NB4 (cell line): ENCODE results near the gene TCOF1.

Source experiments
- MYC ChIP-seq: IDR thresholded peaks from 2 replicates; pipeline ENCODE4 v1.6.1; 2011; ENCODE audit warnings: low read depth, low read length
- POLR2A ChIP-seq: IDR thresholded peaks from 2 replicates; pipeline ENCODE4 v1.6.1; 2011; ENCODE audit warnings: mild to moderate bottlenecking; ENCODE audit not compliant: insufficient read length; ENCODE audit errors: extremely low read depth
- TF ChIP-seq, protein P1 (sequence below): IDR thresholded peaks from one replicate; pipeline ENCODE4 v1.5.1; 2012; ENCODE audit warnings: low read depth, low read length
- TF ChIP-seq, protein P2 (sequence below): IDR thresholded peaks from 2 replicates; pipeline ENCODE4 v1.6.1; 2011; ENCODE audit warnings: low read depth, low read length

DNA sequence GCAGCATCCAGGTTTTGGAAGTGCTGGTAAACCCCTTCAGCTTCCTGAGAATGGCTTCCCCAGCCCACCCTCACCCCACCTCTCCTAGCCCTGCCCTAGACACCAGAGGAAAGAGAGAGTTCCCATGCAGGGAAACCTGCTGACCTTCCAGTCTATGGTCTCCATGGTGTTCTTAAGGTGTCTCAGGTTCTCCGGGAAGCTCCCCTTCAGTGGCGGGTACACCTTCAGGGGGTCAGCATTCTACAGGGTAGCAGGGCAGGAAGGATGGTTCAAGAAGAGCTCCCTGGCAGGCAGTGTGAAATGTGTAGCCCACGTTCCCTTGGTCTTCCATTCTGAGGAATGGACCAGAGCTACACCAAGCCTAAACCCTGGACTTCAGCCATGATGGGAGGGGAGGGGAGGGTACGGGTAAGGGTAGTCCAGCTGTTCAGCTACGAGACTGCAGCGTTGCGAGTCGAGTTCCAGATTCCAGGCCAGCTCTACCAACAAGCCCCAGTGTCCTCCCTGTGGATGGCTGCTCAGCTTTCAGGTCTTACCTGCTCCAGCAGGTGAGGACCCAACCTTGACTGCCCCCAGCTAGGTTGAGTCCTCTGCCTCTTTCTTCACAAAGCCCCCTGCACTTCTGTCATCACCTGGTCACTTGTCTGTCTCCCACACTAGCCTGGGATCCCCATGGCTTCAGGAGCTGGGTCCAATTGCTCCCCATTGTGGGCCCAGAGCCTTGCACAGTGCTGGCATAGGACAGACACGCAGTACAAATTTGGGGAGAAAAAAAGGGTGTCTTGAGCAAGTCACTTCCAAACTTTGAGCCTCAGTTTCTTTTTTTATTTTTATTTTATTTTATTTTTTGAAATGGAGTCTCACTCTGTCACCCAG is 47.7 kb downstream of the TCOF1 start:
- TF ChIP-seq, protein P1, sequence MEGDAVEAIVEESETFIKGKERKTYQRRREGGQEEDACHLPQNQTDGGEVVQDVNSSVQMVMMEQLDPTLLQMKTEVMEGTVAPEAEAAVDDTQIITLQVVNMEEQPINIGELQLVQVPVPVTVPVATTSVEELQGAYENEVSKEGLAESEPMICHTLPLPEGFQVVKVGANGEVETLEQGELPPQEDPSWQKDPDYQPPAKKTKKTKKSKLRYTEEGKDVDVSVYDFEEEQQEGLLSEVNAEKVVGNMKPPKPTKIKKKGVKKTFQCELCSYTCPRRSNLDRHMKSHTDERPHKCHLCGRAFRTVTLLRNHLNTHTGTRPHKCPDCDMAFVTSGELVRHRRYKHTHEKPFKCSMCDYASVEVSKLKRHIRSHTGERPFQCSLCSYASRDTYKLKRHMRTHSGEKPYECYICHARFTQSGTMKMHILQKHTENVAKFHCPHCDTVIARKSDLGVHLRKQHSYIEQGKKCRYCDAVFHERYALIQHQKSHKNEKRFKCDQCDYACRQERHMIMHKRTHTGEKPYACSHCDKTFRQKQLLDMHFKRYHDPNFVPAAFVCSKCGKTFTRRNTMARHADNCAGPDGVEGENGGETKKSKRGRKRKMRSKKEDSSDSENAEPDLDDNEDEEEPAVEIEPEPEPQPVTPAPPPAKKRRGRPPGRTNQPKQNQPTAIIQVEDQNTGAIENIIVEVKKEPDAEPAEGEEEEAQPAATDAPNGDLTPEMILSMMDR = no peak
- TF ChIP-seq POLR2A (no peak), MYC (no peak)
- TF ChIP-seq, protein P2, sequence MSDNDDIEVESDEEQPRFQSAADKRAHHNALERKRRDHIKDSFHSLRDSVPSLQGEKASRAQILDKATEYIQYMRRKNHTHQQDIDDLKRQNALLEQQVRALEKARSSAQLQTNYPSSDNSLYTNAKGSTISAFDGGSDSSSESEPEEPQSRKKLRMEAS = no peak
